IPS DF 4.7 (cell line): Measurements from ENCODE around the gene NFS1.
"Not testable (repeated sequence)": the region's sequence is repeated elsewhere in the genome, so short reads cannot be mapped to it uniquely, and the experiment has no call there.

ENCODE experiments used
- DNase-seq: peaks from one replicate; pipeline ENCODE4 v3.0.0-alpha.2; 2013; ENCODE audit warnings: low spot score; ENCODE audit errors: extremely low read depth

Gene NFS1

GRCh38 chr20:35699127-35699956 lies at the start of gene NFS1, which contains the start of gene ROMO1:
TSS of gene NFS1 (minus strand) at chr20:35699352. CDS start at chr20:35699288, 64 bp downstream.
TSS of gene ROMO1 (plus strand) at chr20:35699405. CDS start at chr20:35699633, 228 bp downstream.
- peak; percentile 41 for DNase-seq

- DNase-seq: not testable (repeated sequence)
These were observed 45.3 kb upstream of the NFS1 start for GRCh38 chr20:35744492-35744841.

- no peak for DNase-seq
These were observed 44.7 kb upstream of the NFS1 start for GRCh38 chr20:35743693-35744491.

- no peak for DNase-seq
These were observed 43.8 kb upstream of the NFS1 start for GRCh38 chr20:35742741-35743523.

GRCh38 chr20:35741892-35742740 lies 43.0 kb upstream of the NFS1 start, which contains the start of gene RBM39:
TSS of gene RBM39 (minus strand) at chr20:35742260. CDS start at chr20:35740874, 1,386 bp downstream.
- peak; percentile 99 for DNase-seq

- DNase-seq: no peak
These were observed 40.4 kb upstream of the NFS1 start for GRCh38 chr20:35739294-35740163.

- no peak for DNase-seq
These were observed 39.4 kb upstream of the NFS1 start for GRCh38 chr20:35738410-35739179.

GRCh38 chr20:35737865-35738333 lies 38.7 kb upstream of the NFS1 start:
- no peak for DNase-seq

- no peak for DNase-seq
These were observed 36.8 kb upstream of the NFS1 start for GRCh38 chr20:35735826-35736470.

- DNase-seq: no peak
These were observed 35.9 kb upstream of the NFS1 start for GRCh38 chr20:35734777-35735649.

- DNase-seq: no peak
These were observed 35.2 kb upstream of the NFS1 start for GRCh38 chr20:35734374-35734773.

- DNase-seq: no peak
These were observed 33.5 kb upstream of the NFS1 start for GRCh38 chr20:35732644-35732982.

- DNase-seq: no peak
These were observed 32.9 kb upstream of the NFS1 start for GRCh38 chr20:35731862-35732643.

- no peak for DNase-seq
These were observed 32.3 kb upstream of the NFS1 start for GRCh38 chr20:35731469-35731788.

GRCh38 chr20:35730583-35731468 lies 31.7 kb upstream of the NFS1 start:
- DNase-seq: no peak
